ENCODE results near the gene GLIS1. TPM values are rescaled to one million over a fixed set of nuclear protein-coding genes. Genes with fewer than 3 reads are reported as not detected.

Gene GLIS1
- total and polyA plus RNA-seq, 8 donors = 0.06 to 0.26 (median 0.13) TPM; not detected in 4

DNA sequence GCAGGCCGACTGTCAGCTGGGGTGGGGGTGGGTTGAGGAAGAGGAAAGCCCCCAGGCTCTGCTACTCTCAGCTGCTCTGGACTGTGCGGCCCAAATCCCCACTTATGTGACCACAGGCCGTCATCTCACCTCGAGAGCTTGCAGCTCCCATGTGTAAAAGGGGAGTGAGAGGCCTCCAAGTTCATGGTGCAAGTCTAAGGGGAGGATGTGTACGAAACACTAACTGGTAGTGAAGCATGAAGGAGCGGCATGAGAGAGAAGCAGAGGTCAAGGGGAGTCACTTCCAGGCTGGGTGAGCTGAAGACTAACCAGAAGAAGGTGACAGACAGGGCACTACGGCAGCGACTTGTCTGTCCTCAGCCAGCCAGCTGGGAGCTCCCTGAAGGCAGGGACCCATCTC lies 43.8 kb downstream of the GLIS1 start:
- Histone ChIP-seq H3K27me3 (no peaks in the 10 kb centered on the region), H3K36me3 (no peaks in the 10 kb centered on the region), H3K4me1 (no peaks in the 10 kb centered on the region), H3K9me3 (no peaks in the 10 kb centered on the region), H3K27ac (no peak overlapping the region), H3K4me3 (no peak overlapping the region)
- intact Hi-C loops (cut with DNase I) = no loop called here
- no peak for FAIRE-seq
- DNase-seq = no peak
- 71 to 73% methylated on average over 8 of the region's 8 CpGs for WGBS, 2 donors
- no peak for ATAC-seq
- TF ChIP-seq, protein P1, sequence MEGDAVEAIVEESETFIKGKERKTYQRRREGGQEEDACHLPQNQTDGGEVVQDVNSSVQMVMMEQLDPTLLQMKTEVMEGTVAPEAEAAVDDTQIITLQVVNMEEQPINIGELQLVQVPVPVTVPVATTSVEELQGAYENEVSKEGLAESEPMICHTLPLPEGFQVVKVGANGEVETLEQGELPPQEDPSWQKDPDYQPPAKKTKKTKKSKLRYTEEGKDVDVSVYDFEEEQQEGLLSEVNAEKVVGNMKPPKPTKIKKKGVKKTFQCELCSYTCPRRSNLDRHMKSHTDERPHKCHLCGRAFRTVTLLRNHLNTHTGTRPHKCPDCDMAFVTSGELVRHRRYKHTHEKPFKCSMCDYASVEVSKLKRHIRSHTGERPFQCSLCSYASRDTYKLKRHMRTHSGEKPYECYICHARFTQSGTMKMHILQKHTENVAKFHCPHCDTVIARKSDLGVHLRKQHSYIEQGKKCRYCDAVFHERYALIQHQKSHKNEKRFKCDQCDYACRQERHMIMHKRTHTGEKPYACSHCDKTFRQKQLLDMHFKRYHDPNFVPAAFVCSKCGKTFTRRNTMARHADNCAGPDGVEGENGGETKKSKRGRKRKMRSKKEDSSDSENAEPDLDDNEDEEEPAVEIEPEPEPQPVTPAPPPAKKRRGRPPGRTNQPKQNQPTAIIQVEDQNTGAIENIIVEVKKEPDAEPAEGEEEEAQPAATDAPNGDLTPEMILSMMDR (IDR thresholded peaks at IDR 0.05) = no peak

DNA sequence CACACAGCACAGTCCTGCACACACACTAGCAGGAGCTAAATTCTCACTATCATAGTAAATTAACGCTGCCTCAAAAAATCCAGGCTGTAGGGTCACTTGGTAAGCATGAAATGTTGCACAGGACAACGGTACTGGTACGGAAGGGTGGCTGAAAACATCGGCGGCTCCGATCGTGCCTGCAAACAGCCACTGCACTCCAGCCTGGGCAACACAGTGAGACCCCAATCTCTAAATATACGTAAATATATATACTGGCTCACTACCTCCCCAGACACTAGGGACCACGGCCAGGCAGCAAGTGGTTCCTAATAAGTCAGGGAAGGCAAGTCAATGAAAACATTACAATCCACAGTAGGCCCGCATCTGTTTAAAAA lies 44.3 kb downstream of the GLIS1 start:
- H3K4me3 ChIP-seq = no peak overlapping the region
- no peaks in the 10 kb centered on the region for H3K36me3 ChIP-seq
- no peaks in the 10 kb centered on the region for H3K4me1 ChIP-seq
- FAIRE-seq (no peak), ATAC-seq (no peak), DNase-seq (no peak)
- TF ChIP-seq, protein P1 (IDR thresholded peaks at IDR 0.05) = no peak
- H3K27me3 ChIP-seq = no peaks in the 10 kb centered on the region
- intact Hi-C loops (cut with DNase I) = no loop called here
- no peak overlapping the region for H3K27ac ChIP-seq
- H3K9me3 ChIP-seq = no peaks in the 10 kb centered on the region
- 89 to 90% methylated on average over 10 of the region's 10 CpGs for WGBS, 2 donors

DNA sequence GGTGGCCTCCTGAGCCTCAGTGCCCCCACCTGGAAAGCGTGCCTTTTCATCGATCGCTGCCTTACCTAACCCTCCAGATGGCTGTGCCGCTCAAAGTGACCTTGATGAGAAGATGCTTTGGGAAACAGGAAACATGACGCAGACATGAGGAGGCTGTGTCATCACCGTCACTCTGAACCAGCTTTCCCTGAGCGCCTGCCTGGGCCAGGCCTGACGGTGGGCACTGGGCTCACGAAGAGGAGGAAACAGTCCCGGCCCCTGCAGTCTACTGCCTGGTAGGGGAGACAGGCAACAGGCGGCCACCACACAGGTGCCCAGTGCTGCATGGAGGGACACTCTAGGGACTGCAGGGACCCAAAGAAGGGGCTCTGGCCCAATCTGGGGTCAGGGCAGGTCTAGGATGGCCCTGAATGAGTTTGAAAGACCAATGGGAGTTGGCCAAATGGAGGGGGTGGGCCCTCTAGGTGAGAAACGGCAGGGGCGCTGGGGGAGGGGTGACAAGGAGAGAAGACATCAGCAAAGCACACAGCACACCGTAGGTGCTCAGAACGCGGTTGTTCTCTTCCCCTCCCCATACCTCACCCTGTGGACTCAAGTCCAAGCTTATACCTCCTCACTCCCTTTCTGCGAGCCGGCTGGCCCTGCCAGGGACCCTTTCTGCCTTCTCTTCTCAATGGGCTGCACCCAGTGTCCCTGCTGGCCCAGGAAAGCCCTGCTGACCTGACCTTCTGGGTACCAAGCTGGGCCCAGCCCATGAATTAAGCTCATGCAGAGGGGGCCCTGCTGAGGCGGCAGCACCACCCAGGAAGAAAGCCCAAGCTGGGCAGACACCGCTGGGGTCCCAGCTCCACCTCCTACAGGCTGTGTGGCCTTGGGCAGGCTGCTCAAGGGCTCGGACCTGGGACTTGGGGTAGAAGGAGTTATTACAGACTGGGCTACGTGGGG lies 44.9 kb downstream of the GLIS1 start:
- 67 to 70% methylated on average over 20 to 22 of the region's 22 CpGs for WGBS, 2 donors
- H3K27ac ChIP-seq = no peak overlapping the region

DNA sequence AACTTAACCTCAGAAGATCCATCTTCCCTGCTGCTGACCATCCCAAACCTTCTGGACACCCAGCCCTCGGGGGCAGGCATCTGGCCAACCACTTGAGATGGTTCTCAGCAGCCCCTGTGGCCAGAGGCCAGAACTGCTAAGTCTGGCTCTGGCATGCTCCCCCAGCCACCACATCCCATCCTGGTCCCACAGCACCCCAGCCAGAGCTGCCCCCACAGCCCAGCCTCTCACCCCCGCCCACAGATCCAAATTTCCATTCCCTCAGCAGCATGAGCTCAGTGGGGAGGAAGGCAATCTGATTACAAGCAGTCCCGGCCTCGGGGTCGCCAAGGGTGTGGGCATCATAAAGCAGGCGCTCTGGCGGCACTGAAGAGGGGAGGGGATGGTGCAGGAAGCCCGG lies 45.6 kb downstream of the GLIS1 start:
- Histone ChIP-seq H3K36me3 (no peaks in the 10 kb centered on the region), H3K9me3 (no peaks in the 10 kb centered on the region), H3K27me3 (no peaks in the 10 kb centered on the region), H3K4me3 (no peak overlapping the region), H3K27ac (no peak overlapping the region), H3K4me1 (no peaks in the 10 kb centered on the region)
- DNase-seq (no peak), ATAC-seq (no peak), FAIRE-seq (no peak)
- TF ChIP-seq, protein P1 (IDR thresholded peaks at IDR 0.05) = no peak
- 46 to 54% methylated on average over 8 of the region's 8 CpGs for WGBS, 2 donors
- intact Hi-C loops (cut with DNase I) = no loop called here

More for the DNA sequence above, 44.9 kb downstream of the GLIS1 start:
- H3K4me3 ChIP-seq = no peak overlapping the region
- no peaks in the 10 kb centered on the region for H3K4me1 ChIP-seq
- H3K36me3 ChIP-seq = no peaks in the 10 kb centered on the region
- DNase-seq = no peak
- no peak for FAIRE-seq
- H3K27me3 ChIP-seq = no peaks in the 10 kb centered on the region
- H3K9me3 ChIP-seq = no peaks in the 10 kb centered on the region
- TF ChIP-seq, protein P1 (IDR thresholded peaks at IDR 0.05) = no peak
- ATAC-seq = no peak
- intact Hi-C loops (cut with DNase I) = no loop called here

DNA sequence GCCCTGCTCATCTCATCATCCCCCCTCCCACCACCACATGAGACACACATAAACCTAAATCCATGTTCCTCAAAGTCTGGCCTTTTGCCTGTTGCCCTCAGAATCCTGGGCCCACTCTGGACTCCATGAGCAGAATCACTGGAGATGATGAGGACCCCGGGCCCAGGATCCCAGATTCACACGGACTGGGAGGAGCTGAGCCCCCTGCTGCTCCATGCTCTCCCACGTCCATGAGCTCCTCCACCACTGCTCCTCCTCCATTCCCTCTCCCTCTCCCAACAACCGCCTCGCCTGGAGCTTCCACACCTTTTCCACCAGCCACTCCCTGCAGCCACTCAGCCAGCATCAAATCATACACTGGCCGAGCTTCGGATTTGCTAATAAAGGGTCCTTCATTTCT lies 47.6 kb downstream of the GLIS1 start:
- Histone ChIP-seq H3K9me3 (no peaks in the 10 kb centered on the region), H3K4me3 (no peak overlapping the region), H3K27ac (no peak overlapping the region), H3K36me3 (no peaks in the 10 kb centered on the region), H3K27me3 (no peaks in the 10 kb centered on the region), H3K4me1 (no peaks in the 10 kb centered on the region)
- TF ChIP-seq, protein P1 (IDR thresholded peaks at IDR 0.05) = no peak
- ATAC-seq = no peak
- FAIRE-seq = no peak
- 77 to 78% methylated on average over 7 of the region's 7 CpGs for WGBS, 2 donors
- no peak for DNase-seq
- intact Hi-C loops (cut with DNase I) = no loop called here
